HepG2 (cell line): ENCODE measurements around the gene TP53. TPM values are rescaled to one million over a fixed set of nuclear protein-coding genes. Genes with fewer than 3 reads are reported as not detected.
A peak's percentile ranks its signal among the peaks of the same experiment; 100 is the strongest.

ENCODE experiments used
- E2F2 ChIP-seq: sonication (generic); formaldehyde crosslinking; IDR thresholded peaks from 2 replicates; pipeline ENCODE4 v1.4.0; 2020; ENCODE audit warnings: missing genetic modification reagents, borderline replicate concordance
- ETV5 ChIP-seq: IDR thresholded peaks from 2 replicates; pipeline ENCODE4 v1.6.1; 2018; ENCODE audit warnings: missing biosample characterization, missing genetic modification reagents, inconsistent platforms, borderline replicate concordance
- ETV6 ChIP-seq: sonication (generic); formaldehyde crosslinking; conservative IDR thresholded peaks from 2 replicates; pipeline ENCODE4 v1.4.0; 2020; ENCODE audit warnings: missing genetic modification reagents
- HIC2 ChIP-seq: sonication (generic); formaldehyde crosslinking; IDR thresholded peaks from 2 replicates; pipeline ENCODE4 v1.9.0; 2022; ENCODE audit warnings: low read depth, missing genetic modification reagents
- HNF1B ChIP-seq: sonication (generic); formaldehyde crosslinking; IDR thresholded peaks from 2 replicates; pipeline ENCODE4 v1.5.1; 2020; ENCODE audit warnings: mild to moderate bottlenecking, moderate library complexity, missing genetic modification reagents
- JUNB ChIP-seq: sonication (generic); formaldehyde crosslinking; IDR thresholded peaks from 2 replicates; pipeline ENCODE4 v1.8.0; 2022; ENCODE audit warnings: missing genetic modification reagents, mild to moderate bottlenecking, borderline replicate concordance
- KDM5B ChIP-seq: sonication (generic); formaldehyde crosslinking; IDR thresholded peaks from 2 replicates; pipeline ENCODE4 v1.4.0; 2020; ENCODE audit warnings: missing genetic modification reagents, mild to moderate bottlenecking, borderline replicate concordance
- MXD3 ChIP-seq: IDR thresholded peaks from 2 replicates; pipeline ENCODE4 v1.6.1; 2016; ENCODE audit warnings: mild to moderate bottlenecking, missing biosample characterization, missing genetic modification reagents
- PHF20 ChIP-seq: sonication (generic); formaldehyde crosslinking; IDR thresholded peaks from 2 replicates; pipeline ENCODE4 v1.5.0; 2020; ENCODE audit warnings: mild to moderate bottlenecking, missing genetic modification reagents
- PRDM15 ChIP-seq: sonication (generic); formaldehyde crosslinking; IDR thresholded peaks from 2 replicates; pipeline ENCODE4 v1.4.0; 2020; ENCODE audit warnings: missing genetic modification reagents
- RAD21 ChIP-seq: fragments of 450-650 bp; formaldehyde crosslinking; IDR thresholded peaks from 2 replicates; pipeline ENCODE4 v1.5.0; 2020; ENCODE audit warnings: mild to moderate bottlenecking
- RELA ChIP-seq: sonication (generic); formaldehyde crosslinking; IDR thresholded peaks from 2 replicates; pipeline ENCODE4 v1.4.0; 2020; ENCODE audit warnings: missing genetic modification reagents
- TBL1XR1 ChIP-seq: fragments of 150-350 bp; IDR thresholded peaks from 2 replicates; pipeline ENCODE4 v1.6.1; 2014; ENCODE audit warnings: borderline replicate concordance, low read length; ENCODE audit not compliant: partially characterized antibody
- THAP7 ChIP-seq: sonication (generic); formaldehyde crosslinking; IDR thresholded peaks from 2 replicates; pipeline ENCODE4 v1.8.1; 2023; ENCODE audit warnings: mild to moderate bottlenecking, missing genetic modification reagents
- ZNF143 ChIP-seq: sonication (generic); formaldehyde crosslinking; IDR thresholded peaks from 2 replicates; pipeline ENCODE4 v1.4.0; 2020; ENCODE audit warnings: missing genetic modification reagents
- ZNF205 ChIP-seq: IDR thresholded peaks from 2 replicates; pipeline ENCODE4 v1.6.1; 2018; ENCODE audit warnings: missing biosample characterization, missing genetic modification reagents
- ZNF232 ChIP-seq: sonication (generic); formaldehyde crosslinking; IDR thresholded peaks from 2 replicates; pipeline ENCODE4 v1.4.0; 2020; ENCODE audit warnings: missing genetic modification reagents, borderline replicate concordance
- ZNF878 ChIP-seq: sonication (generic); formaldehyde crosslinking; IDR thresholded peaks from 2 replicates; pipeline ENCODE4 v1.8.1; 2023; ENCODE audit warnings: mild to moderate bottlenecking, missing genetic modification reagents, moderate library complexity
- polyA plus RNA-seq, 8 experiments: library from polyadenylated mRNA; depleted of rRNA in 3 of 8; stranded (reverse) in 7 of 8; unstranded in 1 of 8; fragments of >200 nt; fragmentation: Illumina TruSeq in 4 of 8; extraction: Trizol in 4 of 8; gene quantifications; 2 replicates each; pipeline versions ENCODE4 v1.2.1 to v1.2.3, GENCODE V29; 2011 to 2016; ENCODE audit warnings: low read depth in 4 of 8, missing spikeins in 1 of 8, mixed read lengths in 1 of 8; ENCODE audit not compliant: insufficient read depth in 1 of 8
- total RNA-seq, 5 experiments: library from RNA; depleted of rRNA; stranded (reverse); fragments of >200 nt; fragmentation: Illumina TruSeq; extraction: Trizol; gene quantifications; 2 replicates each; pipeline ENCODE4 v1.2.3, GENCODE V29; 2016; ENCODE audit warnings: low read depth in 1 of 5

The TP53 gene
- total and polyA plus RNA-seq, 2 of the 13 experiments (the other 11 are each of a cell fraction or from before 2014, with no cell fraction given) = 17.1 to 29.9 TPM

GRCh38 chr17:7687072-7687907 lies at the start of gene TP53 (continued):
- TF ChIP-seq TBL1XR1 (peak; percentile 37), THAP7 (CRISPR knock-in tag) (no peak), ETV5 (CRISPR knock-in tag) (peak; percentile 48), ZNF205 (CRISPR knock-in tag) (0 out of 2 replicates have a peak, but pooled peaks have one; percentile 39), RAD21 (CRISPR knock-in tag) (peak; percentile 15; the same call in 1 of the 2 replicates), PHF20 (CRISPR knock-in tag) (peak; percentile 61; the same call in 1 of the 2 replicates), ZNF232 (CRISPR knock-in tag) (peak; percentile 40; the same call in 1 of the 2 replicates), PRDM15 (peak; percentile 66; the same call in 1 of the 2 replicates), KDM5B (CRISPR knock-in tag) (0 out of 2 replicates have a peak, but pooled peaks have one; percentile 24), ZNF143 (CRISPR knock-in tag) (peak; percentile 93), HIC2 (CRISPR knock-in tag) (no peak), E2F2 (CRISPR knock-in tag) (0 out of 2 replicates have a peak, but pooled peaks have one; percentile 35), ETV6 (CRISPR knock-in tag) (no peak), RELA (peak; percentile 99), JUNB (CRISPR knock-in tag) (peak; percentile 45; the same call in 1 of the 2 replicates), MXD3 (CRISPR knock-in tag) (peak; percentile 68; the same call in 1 of the 2 replicates), HNF1B (CRISPR knock-in tag) (peak; percentile 38; the same call in 1 of the 2 replicates), ZNF878 (peak; percentile 63; the same call in 1 of the 2 replicates)
